Memory B cell (primary cell): Measurements from ENCODE around the gene CCDC171.

ENCODE experiments used
- ATAC-seq: fragments of 150-1000 bp; cut with Tn5 transposase; 2 replicates; pipeline ENCODE4 v1.10.0; 2021; ENCODE audit warnings: low read depth, mild to moderate bottlenecking, moderate library complexity
- DNase-seq, 2 donors: peaks; one replicate each; pipeline ENCODE4 v3.0.0; 2022; ENCODE audit warnings: low spot score in 2 of 2
- H3K27ac Mint-ChIP-seq: one replicate; pipeline ENCODE4 v1.8.0; 2022; ENCODE audit warnings: mild to moderate bottlenecking, moderate library complexity, mixed read lengths
- H3K27me3 Mint-ChIP-seq: one replicate; pipeline ENCODE4 v1.8.0; 2022; ENCODE audit warnings: mixed read lengths
- H3K36me3 Mint-ChIP-seq: one replicate; pipeline ENCODE4 v1.8.0; 2022; ENCODE audit warnings: mild to moderate bottlenecking, mixed read lengths
- H3K4me1 Mint-ChIP-seq: one replicate; pipeline ENCODE4 v1.8.0; 2022; ENCODE audit warnings: mixed read lengths
- H3K4me3 Mint-ChIP-seq: one replicate; pipeline ENCODE4 v1.8.0; 2022; ENCODE audit warnings: mild to moderate bottlenecking, moderate library complexity, mixed read lengths
- H3K9me3 Mint-ChIP-seq: one replicate; pipeline ENCODE4 v1.8.0; 2022; ENCODE audit warnings: mixed read lengths

Gene CCDC171

DNA sequence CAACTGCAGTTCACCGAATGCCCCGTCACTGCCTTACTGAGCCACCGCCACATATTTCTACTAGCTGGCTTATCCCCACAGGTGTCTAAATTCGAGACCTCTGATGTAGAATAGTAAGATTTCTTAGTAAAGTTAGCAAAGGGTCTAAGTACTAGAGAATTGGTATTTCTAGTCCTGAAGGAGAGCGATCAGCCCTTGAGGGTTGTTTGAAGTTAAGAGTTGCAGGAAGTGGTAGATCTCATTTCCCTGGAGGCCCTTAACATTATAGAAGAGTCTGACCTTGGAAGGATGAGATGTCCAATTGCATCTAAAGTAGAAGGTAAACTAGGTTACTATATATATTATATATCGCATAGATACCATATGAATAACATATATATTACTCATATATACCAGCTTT, 451.8 kb downstream of the CCDC171 start:
- no peak overlapping the region for H3K4me3 Mint-ChIP-seq
- H3K36me3 Mint-ChIP-seq, result no peaks in the 10 kb centered on the region
- no peak overlapping the region for H3K27ac Mint-ChIP-seq
- DNase-seq, result no peak
- ATAC-seq, result no peak
- no peaks in the 10 kb centered on the region for H3K27me3 Mint-ChIP-seq
- no peaks in the 10 kb centered on the region for H3K9me3 Mint-ChIP-seq
- H3K4me1 Mint-ChIP-seq, result no peaks in the 10 kb centered on the region

DNA sequence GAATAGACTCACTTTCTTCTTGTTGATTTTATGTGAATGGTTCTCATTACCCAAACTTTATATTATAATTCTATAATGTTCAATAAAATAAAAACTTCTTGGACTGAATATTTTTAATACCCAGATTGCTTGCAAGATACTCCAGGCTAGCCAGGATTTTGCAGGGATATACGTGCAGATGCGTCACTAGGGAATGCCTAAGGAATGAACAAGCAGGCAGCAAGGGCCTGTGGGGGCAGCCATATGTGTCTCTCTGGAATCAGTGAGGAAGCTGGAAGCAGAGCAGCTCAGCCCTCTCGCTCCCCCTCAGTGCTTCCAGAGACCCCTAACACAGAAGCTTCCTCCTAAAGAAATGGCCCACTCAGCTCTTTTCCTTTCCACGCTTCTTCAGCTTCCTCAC, 457.4 kb downstream of the CCDC171 start:
- no peak overlapping the region for H3K27ac Mint-ChIP-seq
- DNase-seq, result no peak
- no peak for ATAC-seq
- no peak overlapping the region for H3K4me3 Mint-ChIP-seq
- H3K4me1 Mint-ChIP-seq, result no peaks in the 10 kb centered on the region
- H3K27me3 Mint-ChIP-seq, result no peaks in the 10 kb centered on the region
- H3K36me3 Mint-ChIP-seq, result no peaks in the 10 kb centered on the region
- H3K9me3 Mint-ChIP-seq, result peaks cover 5% of the 10 kb centered on the region

DNA sequence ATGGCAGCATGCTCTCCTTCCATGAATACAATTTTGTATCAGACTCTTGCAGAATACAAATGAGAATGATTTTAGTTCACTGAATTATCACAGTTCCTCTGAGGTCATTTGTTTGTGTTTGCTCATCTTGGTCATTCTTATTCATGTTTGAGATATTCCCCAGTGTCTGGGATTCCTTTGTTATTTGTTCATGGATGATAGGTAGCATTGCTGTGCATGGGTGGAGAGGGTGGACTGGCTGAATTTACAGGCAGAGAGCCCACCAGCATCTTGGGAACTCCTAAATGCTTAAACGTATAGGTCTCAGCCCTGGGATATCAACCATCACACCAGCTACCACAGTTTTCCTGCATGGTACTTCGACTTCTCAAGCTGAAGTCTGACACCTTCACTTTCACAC, 459.8 kb downstream of the CCDC171 start:
- no peaks in the 10 kb centered on the region for H3K36me3 Mint-ChIP-seq
- H3K4me1 Mint-ChIP-seq, result no peaks in the 10 kb centered on the region
- H3K27ac Mint-ChIP-seq, result no peak overlapping the region
- peaks cover 8% of the 10 kb centered on the region for H3K9me3 Mint-ChIP-seq
- ATAC-seq, result no peak
- DNase-seq, result no peak
- no peaks in the 10 kb centered on the region for H3K27me3 Mint-ChIP-seq
- no peak overlapping the region for H3K4me3 Mint-ChIP-seq

DNA sequence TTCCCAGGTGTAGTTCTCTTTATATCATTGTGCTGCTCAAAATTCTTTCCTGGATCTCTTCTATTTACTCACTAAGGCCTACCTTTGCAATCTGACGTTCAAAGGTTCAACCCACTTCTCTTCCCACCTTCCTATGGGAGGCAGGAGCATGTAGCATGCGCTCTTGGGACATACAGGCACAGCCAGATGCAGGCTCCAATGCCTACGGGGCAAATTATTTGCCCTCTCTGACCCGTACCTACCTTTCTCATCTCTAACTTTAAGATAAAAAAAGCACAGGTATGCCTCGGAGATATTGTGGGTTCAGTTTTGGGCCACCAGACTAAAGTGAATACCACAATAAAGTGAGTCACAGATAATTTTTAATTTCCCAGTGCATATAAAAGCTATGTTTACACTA, 460.5 kb downstream of the CCDC171 start:
- no peak for ATAC-seq

DNA sequence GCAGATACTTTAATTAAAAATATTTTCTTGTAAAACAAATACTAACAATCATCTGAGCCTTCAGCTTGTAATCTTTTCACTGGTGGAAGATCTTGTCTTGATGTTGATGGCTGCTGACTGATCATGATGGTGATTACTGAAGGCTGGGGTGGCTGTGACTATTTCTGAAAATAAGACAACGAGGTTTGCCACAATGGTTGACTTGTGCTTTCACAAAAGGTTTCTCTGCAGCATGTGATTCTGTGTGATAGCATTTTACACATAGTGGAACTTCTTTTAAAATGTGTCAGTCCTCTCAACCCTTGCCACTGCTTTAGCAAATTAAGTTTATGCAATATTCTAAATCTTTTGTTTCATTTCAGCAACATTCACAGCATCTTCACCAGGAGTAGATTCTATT, 461.0 kb downstream of the CCDC171 start:
- H3K36me3 Mint-ChIP-seq, result no peaks in the 10 kb centered on the region
- H3K27ac Mint-ChIP-seq, result no peak overlapping the region
- no peaks in the 10 kb centered on the region for H3K27me3 Mint-ChIP-seq
- ATAC-seq (no peak), DNase-seq (no peak)
- no peaks in the 10 kb centered on the region for H3K4me1 Mint-ChIP-seq
- no peak overlapping the region for H3K4me3 Mint-ChIP-seq
- H3K9me3 Mint-ChIP-seq, result peaks cover 8% of the 10 kb centered on the region

More for the DNA sequence above, 460.5 kb downstream of the CCDC171 start:
- Mint-ChIP-seq H3K27me3 (no peaks in the 10 kb centered on the region), H3K4me3 (no peak overlapping the region), H3K36me3 (no peaks in the 10 kb centered on the region), H3K4me1 (no peaks in the 10 kb centered on the region), H3K9me3 (peaks cover 8% of the 10 kb centered on the region), H3K27ac (no peak overlapping the region)
- DNase-seq, result no peak

DNA sequence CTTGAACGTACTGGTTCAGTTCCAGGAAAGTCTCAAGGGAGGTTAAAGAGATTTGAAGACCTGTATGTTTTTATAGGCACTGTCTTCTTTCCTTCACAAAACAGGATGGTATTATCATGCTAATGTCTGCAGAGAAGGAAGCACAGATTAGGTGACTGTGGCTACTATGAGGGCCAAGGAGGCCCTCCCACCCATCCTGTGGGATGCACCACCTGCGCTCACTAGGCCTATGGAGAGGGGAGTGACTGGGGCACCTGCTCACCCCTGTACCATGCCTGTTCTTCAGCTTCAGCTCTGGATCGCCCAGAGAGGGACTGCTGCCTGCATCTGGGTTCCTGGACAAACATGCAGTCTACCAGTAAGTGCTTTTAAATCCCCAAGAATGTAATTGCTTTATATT, 469.4 kb downstream of the CCDC171 start:
- Mint-ChIP-seq H3K36me3 (no peaks in the 10 kb centered on the region), H3K4me3 (no peak overlapping the region), H3K27me3 (no peaks in the 10 kb centered on the region), H3K27ac (no peak overlapping the region), H3K9me3 (peaks cover 3% of the 10 kb centered on the region), H3K4me1 (no peaks in the 10 kb centered on the region)
- ATAC-seq (no peak), DNase-seq (no peak)

DNA sequence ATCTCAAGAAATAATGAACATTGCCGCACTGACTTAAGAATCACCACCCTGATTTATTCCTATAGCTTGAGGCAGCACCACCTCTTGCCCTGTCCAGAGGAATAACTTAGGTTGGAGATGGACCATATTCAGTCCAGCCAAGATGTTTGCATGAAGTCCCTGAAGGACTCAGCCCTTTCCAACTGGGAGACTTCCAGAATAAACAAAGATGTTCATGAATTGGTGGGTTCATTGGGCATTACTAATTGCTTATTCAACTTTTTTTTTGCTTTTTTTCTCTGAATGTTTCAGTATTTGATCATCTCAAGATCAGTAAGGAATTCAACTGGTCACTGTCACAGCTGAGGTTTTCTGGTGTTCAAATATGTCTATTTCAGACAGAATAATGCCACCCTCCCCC, 470.6 kb downstream of the CCDC171 start:
- Mint-ChIP-seq H3K36me3 (no peaks in the 10 kb centered on the region), H3K4me3 (no peak overlapping the region), H3K9me3 (peaks cover 3% of the 10 kb centered on the region), H3K4me1 (no peaks in the 10 kb centered on the region), H3K27ac (no peak overlapping the region), H3K27me3 (no peaks in the 10 kb centered on the region)
- ATAC-seq, result no peak
- DNase-seq, result no peak
